ENCODE data around the gene GCNT3.

Gene GCNT3, protein sequence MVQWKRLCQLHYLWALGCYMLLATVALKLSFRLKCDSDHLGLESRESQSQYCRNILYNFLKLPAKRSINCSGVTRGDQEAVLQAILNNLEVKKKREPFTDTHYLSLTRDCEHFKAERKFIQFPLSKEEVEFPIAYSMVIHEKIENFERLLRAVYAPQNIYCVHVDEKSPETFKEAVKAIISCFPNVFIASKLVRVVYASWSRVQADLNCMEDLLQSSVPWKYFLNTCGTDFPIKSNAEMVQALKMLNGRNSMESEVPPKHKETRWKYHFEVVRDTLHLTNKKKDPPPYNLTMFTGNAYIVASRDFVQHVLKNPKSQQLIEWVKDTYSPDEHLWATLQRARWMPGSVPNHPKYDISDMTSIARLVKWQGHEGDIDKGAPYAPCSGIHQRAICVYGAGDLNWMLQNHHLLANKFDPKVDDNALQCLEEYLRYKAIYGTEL

DNA sequence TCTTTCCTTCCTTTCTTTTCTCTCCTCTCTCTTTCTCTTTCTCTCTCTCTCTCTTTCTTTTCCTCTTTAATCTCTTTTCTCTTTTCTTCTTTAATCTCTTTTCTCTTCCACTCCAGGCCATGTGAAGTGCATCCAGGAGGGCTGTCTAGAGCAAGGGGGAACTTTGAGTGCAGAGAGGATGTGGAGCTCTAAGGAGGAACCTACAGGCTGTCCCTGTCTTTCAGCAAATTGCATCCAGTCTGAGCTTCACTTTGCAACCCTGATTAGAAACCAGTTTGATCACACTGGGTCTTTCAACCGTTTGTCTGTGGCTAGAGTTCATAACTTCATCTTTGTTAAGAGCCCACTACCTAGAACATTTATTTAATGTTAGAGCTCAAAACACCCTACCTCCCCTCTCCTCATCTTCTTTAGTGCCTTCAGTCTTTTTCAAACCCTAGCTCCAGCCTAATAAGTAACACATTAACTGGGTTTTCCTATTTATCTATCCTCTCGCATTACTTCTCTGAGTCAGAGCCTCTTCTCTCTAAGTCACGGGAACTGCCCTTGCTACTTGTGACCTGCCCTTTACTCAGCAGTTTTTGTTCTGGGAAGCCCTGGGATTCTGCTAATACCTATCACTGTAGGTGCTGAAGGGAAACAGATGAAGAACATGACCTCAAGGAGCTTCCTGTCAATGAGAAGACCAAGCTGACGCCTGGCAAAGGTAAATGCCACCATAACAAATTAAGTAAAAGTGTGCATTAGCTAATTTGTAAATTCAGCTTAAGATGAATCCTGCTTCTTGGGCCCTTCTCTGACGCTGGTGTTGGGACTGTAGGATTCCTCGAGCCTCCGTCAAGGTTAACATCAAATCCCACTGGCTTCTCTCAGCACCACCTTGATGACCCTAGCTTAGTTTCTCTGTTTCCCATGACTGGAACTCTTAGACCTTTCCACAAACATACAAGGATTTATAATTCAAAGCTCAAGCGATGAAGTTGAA lies at the start of gene GCNT3:
Gene GCNT3, plus strand, starts transcription at position 508 of the 985 bp plus-strand sequence. CDS start 6,456 bp downstream, outside the sequence.
- Histone ChIP-seq H3K27me3 (ENCODE audit: low read depth) (peaks cover 5% of the 10 kb centered on the region; the same call in 1 of the 2 replicates), H3K36me3 (replicated peaks) (no peaks in the 10 kb centered on the region), H3K4me3 (no peak within 1 kb of the TSS), H3K4me1 (no peaks in the 10 kb centered on the region), H3K9me3 (no peaks in the 10 kb centered on the region)
- no peak for DNase-seq (ENCODE audit: low spot score in 2 of 2)
- in situ Hi-C loops (cut with MboI; ENCODE audit: low sequenced_read_pairs) = no loop called here

DNA sequence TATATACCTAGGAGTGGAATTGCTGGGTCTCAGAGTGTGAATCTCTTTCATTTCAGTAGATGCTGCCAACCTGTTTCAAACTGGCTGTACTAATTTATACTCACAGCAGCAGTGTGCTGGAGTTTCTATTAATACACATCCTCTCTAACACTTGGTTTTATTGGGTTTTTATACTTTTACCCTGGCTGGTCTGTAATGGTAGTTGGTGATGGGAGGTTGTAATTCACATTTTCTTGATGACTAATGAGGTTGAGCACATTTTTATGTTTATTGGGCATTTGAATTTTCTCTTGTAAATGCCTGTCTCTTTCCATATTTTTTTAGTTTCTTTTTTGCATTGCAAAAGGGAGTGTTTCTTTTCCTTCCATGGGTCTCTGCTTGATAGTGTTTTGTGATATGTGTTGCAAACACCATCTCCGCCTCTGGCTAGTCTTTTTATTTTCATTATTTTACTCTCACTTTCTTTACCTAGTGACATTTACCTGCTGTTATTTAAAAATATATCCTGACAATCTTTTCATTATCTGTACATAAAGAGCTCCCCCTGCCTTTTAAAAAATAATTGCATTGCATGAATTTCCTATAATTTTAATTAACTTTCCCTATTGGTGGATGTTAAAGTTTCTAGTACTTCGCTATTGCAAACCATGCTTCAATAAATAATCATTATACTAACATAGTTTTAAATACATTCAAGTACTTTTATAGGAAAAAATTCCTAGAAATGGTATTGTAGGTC lies 49.0 kb upstream of the GCNT3 start:
- in situ Hi-C loops (cut with MboI; ENCODE audit: low sequenced_read_pairs) = no loop called here
- Histone ChIP-seq H3K4me1 (no peaks in the 10 kb centered on the region), H3K4me3 (no peak overlapping the region), H3K9me3 (peaks cover 9% of the 10 kb centered on the region), H3K36me3 (replicated peaks) (no peaks in the 10 kb centered on the region), H3K27me3 (ENCODE audit: low read depth) (no peaks in the 10 kb centered on the region)
- no peak for DNase-seq (ENCODE audit: low spot score in 2 of 2)

DNA sequence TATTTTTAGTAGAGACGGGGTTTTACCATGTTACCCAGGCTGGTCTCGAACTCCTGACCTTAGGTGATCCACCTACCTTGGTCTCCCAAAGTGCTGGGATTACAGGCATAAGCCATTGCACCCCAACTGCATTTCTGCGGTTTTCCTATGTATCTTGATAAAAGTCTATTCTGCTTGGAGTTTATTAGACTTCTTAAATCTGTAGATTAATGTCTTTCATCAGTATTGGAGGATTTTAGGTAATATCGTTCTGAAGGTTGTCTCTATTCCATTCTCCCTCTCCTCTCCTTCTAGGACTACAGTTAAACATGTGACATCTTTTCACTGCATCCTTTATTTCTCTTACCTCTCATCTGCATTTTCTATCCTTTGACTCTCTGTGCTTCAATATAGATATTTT lies 46.3 kb upstream of the GCNT3 start:
- Histone ChIP-seq H3K4me3 (no peak overlapping the region), H3K9me3 (peaks cover 9% of the 10 kb centered on the region), H3K4me1 (no peaks in the 10 kb centered on the region), H3K36me3 (replicated peaks) (no peaks in the 10 kb centered on the region), H3K27me3 (ENCODE audit: low read depth) (no peaks in the 10 kb centered on the region)
- in situ Hi-C loops (cut with MboI; ENCODE audit: low sequenced_read_pairs) = no loop called here
- DNase-seq (ENCODE audit: low spot score in 2 of 2) = no peak

DNA sequence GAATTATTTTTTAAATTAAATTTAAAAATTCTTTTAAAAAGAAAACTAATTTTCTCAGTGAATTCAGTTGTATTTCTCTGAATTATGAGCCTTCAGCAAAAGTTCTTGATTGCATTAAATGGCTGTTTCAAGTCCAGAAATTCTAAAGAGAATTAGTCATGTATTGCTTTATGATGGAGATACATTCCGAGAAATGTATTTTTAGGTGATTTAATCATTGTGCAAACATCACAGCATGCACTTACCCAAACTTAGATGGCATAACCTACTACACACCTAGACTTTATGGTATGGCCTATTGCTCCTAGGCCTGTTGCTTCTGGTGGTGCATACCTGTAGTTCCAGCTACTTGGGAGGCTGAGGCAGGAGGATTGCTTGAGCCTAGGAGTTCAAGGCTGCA lies 44.3 kb upstream of the GCNT3 start:
- no peaks in the 10 kb centered on the region for H3K4me1 ChIP-seq
- no peaks in the 10 kb centered on the region for H3K36me3 ChIP-seq (replicated peaks)
- DNase-seq (ENCODE audit: low spot score in 2 of 2) = no peak
- in situ Hi-C loops (cut with MboI; ENCODE audit: low sequenced_read_pairs) = no loop called here
- H3K27me3 ChIP-seq (ENCODE audit: low read depth) = no peaks in the 10 kb centered on the region
- H3K4me3 ChIP-seq = no peak overlapping the region
- peaks cover 9% of the 10 kb centered on the region for H3K9me3 ChIP-seq

DNA sequence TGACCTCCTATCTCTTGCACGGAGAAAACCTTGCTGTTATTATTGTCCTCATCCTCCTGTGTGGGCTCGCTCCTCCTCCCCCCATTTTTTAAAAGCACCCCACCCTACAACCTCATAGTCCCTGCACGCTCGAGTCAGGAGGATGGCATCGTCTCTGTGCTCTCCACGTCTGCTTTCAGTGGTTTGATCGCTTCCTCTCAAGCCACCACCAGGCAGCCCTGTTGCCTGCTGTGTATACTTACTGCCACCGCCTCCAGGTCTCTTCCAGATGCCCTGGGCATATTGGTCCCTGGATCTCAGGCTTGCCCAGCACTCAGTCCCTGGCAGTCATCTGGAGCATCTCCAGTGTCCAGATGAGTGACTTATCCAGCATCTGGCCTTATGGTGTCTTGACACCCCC lies 42.1 kb upstream of the GCNT3 start:
- H3K36me3 ChIP-seq (replicated peaks) = no peaks in the 10 kb centered on the region
- no peaks in the 10 kb centered on the region for H3K4me1 ChIP-seq
- H3K27me3 ChIP-seq (ENCODE audit: low read depth) = no peaks in the 10 kb centered on the region
- H3K9me3 ChIP-seq = peaks cover 9% of the 10 kb centered on the region
- in situ Hi-C loops (cut with MboI; ENCODE audit: low sequenced_read_pairs) = no loop called here
- DNase-seq (ENCODE audit: low spot score in 2 of 2) = no peak
- no peak overlapping the region for H3K4me3 ChIP-seq

DNA sequence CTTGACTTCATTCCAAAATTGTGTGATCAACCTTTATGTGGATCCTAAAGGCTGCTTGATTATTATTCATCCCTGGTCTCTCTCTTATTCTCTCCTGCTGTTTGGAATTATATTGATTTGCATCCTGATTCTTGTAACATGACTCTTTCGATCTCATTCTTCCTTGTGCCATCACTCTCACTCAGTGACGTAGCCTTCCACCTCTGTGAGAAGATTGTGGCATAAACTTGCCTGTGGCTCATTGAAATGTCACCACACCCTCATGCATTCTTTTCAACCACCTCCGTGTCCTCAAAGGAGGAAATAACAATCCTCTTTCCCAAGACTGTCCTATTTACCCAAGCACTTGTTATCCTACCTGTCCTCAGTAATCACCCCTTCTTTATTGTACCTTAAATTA lies 41.3 kb upstream of the GCNT3 start:
- H3K36me3 ChIP-seq (replicated peaks) = no peaks in the 10 kb centered on the region
- no peak for DNase-seq (ENCODE audit: low spot score in 2 of 2)
- no peaks in the 10 kb centered on the region for H3K27me3 ChIP-seq (ENCODE audit: low read depth)
- H3K9me3 ChIP-seq = peaks cover 5% of the 10 kb centered on the region
- H3K4me3 ChIP-seq = no peak overlapping the region
- no peaks in the 10 kb centered on the region for H3K4me1 ChIP-seq
- in situ Hi-C loops (cut with MboI; ENCODE audit: low sequenced_read_pairs) = no loop called here

DNA sequence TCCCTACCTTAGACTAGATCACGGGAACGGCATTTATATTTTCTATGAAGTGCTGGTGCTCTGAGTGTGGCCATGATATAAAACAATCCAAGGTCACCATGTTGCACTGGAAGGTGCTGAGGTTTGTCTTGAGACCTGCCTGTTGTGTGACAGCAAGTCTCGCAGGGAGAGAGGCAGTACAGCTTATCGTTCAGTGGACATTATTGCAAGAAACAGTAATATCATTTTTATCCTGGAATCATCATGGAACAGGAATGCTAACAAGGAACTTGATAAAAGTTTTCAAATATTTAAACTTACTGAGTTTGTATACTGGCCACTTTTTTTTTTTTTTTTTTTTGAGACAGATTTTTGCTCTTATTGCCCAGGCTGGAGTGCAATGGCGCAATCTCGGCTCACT lies 40.0 kb upstream of the GCNT3 start:
- no peak for DNase-seq (ENCODE audit: low spot score in 2 of 2)
- H3K9me3 ChIP-seq = no peaks in the 10 kb centered on the region
- no peaks in the 10 kb centered on the region for H3K27me3 ChIP-seq (ENCODE audit: low read depth)
- H3K4me1 ChIP-seq = no peaks in the 10 kb centered on the region
- H3K4me3 ChIP-seq = no peak overlapping the region
- in situ Hi-C loops (cut with MboI; ENCODE audit: low sequenced_read_pairs) = no loop called here
- no peaks in the 10 kb centered on the region for H3K36me3 ChIP-seq (replicated peaks)

DNA sequence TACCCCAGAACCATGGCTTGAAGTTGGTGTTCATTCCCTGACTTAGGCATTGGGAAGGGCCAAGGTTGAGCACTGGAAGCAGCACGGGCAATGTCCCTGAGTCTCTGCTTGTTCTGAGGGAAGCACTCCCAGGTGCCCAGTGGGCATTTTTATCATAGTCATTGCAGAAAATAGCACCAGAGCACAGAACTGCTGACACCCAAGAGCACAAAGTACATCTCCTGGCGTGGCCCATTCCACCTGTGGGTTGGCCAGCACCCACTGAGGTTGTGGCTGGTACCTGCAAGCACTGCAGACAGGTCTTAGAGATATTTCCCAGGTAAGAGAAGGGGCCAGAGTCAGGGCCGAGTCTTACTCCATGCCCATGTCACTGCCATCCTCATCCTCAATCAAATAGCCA lies 28.5 kb upstream of the GCNT3 start:
- H3K36me3 ChIP-seq (replicated peaks) = no peaks in the 10 kb centered on the region
- DNase-seq (ENCODE audit: low spot score in 2 of 2) = no peak
- H3K27me3 ChIP-seq (ENCODE audit: low read depth) = no peaks in the 10 kb centered on the region
- H3K9me3 ChIP-seq = no peaks in the 10 kb centered on the region
- in situ Hi-C loops (cut with MboI; ENCODE audit: low sequenced_read_pairs) = no loop called here
- no peaks in the 10 kb centered on the region for H3K4me1 ChIP-seq
- no peak overlapping the region for H3K4me3 ChIP-seq

DNA sequence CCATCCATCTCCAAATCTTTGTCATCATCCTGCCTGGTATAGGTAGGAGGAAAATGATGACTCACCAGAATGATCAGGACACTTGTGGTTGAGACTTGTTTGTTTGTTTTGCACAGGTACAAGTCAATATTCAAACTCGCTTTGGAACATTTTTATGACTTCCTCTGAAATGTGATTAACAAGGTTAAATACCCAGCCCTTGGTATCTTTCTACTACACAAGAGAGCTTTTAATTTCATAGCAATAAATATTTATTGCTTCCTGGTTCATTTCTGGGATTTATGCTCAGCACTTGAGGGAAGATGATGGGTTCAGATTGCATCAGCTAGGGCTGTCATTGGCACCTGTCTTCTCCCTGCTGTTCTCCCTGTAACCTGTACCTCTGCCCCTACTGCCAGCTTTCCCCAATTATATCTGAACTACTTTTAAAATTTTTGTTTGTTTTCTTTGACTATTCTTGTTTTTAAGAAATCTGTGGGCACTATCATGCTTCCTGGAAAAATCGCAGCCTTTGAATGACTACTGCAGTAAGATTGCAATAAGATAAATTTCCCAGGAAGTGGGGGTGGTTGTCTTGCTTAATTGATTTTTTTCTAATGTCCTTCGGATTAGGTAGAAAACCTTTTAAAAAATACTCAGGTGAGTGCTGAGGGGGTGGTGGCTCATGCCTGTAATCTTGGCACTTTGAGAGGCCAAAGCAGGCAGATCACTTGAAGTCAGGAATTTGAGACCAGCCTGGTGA lies 24.3 kb upstream of the GCNT3 start:
- no peak for DNase-seq (ENCODE audit: low spot score in 2 of 2)
- H3K4me1 ChIP-seq = no peaks in the 10 kb centered on the region
- H3K9me3 ChIP-seq = no peaks in the 10 kb centered on the region
- in situ Hi-C loops (cut with MboI; ENCODE audit: low sequenced_read_pairs) = no loop called here
- H3K36me3 ChIP-seq (replicated peaks) = no peaks in the 10 kb centered on the region
- no peaks in the 10 kb centered on the region for H3K27me3 ChIP-seq (ENCODE audit: low read depth)
- no peak overlapping the region for H3K4me3 ChIP-seq

DNA sequence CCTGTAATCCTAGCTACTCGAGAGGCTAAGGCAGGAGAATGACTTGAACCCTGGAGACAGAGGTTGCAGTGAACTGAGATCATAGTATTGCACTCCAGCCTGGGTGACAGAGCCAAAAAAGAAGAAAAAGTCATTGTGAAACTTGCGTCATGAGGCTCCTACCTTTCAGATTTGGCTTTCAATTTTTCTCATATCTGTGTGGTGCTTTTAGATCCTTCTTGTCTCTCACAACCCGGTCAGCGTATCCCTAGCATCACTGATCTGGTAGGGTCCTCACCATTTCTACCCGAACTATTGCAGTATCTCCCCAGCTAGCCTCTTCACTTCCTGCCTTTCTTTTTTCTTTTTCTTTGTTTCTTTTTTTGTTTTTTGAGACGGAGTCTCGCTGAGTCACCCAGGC lies 21.6 kb upstream of the GCNT3 start:
- Histone ChIP-seq H3K4me3 (no peak overlapping the region), H3K36me3 (replicated peaks) (no peaks in the 10 kb centered on the region), H3K4me1 (no peaks in the 10 kb centered on the region), H3K9me3 (no peaks in the 10 kb centered on the region), H3K27me3 (ENCODE audit: low read depth) (no peaks in the 10 kb centered on the region)
- in situ Hi-C loops (cut with MboI; ENCODE audit: low sequenced_read_pairs) = no loop called here
- no peak for DNase-seq (ENCODE audit: low spot score in 2 of 2)

DNA sequence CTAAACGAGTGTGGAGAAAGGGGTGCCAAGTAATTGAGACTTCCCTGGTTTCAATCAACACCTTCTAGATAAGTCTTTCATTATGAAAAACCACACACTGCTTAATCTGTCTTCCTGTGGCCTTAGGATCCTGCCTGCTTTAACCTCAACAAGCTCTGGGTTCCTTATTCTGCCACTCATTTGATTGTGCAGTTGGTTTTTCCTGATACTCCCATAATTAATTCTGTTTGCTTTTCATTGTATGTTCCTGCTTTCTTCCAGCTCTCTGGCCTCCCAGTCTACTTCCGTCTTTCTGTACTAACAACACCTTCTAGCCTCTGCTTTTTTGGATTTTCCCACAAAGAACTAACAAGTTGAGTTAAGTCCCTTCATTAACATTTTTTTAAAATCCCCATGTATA lies 20.2 kb upstream of the GCNT3 start:
- H3K4me1 ChIP-seq = no peaks in the 10 kb centered on the region
- H3K36me3 ChIP-seq (replicated peaks) = no peaks in the 10 kb centered on the region
- H3K9me3 ChIP-seq = no peaks in the 10 kb centered on the region
- DNase-seq (ENCODE audit: low spot score in 2 of 2) = no peak
- H3K27me3 ChIP-seq (ENCODE audit: low read depth) = no peaks in the 10 kb centered on the region
- H3K4me3 ChIP-seq = no peak overlapping the region
- in situ Hi-C loops (cut with MboI; ENCODE audit: low sequenced_read_pairs) = no loop called here

DNA sequence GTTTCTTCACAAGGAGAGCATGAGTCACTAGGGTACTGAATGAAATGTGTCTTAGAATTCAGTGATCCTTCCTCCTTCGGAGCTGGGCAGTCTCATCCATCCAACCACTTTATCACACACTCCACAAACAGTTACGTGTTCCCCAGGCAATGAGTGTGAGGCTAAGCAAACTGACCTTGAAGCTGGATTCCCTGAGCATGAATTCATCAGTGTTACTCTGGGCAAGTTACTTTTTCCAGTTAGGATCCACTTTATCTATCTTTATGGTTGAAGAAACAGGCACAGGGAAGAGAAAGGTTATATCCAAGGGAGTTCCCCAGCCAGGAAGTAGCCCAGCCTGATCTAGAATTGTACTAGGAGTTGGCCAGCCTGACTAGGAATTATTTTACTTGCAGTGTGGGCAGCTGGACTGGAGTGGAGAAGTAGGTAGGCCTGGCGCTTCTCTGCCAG lies 17.1 kb upstream of the GCNT3 start:
- Histone ChIP-seq H3K4me3 (no peak overlapping the region), H3K36me3 (replicated peaks) (no peaks in the 10 kb centered on the region), H3K4me1 (no peaks in the 10 kb centered on the region), H3K9me3 (no peaks in the 10 kb centered on the region), H3K27me3 (ENCODE audit: low read depth) (no peaks in the 10 kb centered on the region)
- no peak for DNase-seq (ENCODE audit: low spot score in 2 of 2)
- in situ Hi-C loops (cut with MboI; ENCODE audit: low sequenced_read_pairs) = no loop called here

DNA sequence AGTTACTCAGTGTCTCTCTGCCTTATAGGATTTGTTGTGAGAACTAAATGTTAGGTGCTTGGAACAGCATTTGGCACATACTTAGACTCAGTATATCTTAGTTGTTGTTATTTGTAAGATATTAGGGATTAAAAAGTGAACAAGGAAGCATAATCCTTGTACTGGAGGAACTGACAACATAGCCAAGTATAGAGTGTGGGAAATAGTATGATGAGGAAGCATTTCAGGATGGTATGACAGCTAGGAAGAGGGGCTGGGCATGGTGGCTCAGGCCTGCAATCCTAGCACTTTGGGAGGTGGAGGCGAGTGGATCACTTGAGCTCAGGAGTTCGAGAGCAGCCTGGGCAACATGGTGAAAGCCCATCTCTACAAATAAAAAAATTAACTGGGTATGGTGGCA lies 16.6 kb upstream of the GCNT3 start:
- Histone ChIP-seq H3K9me3 (no peaks in the 10 kb centered on the region), H3K4me1 (no peaks in the 10 kb centered on the region), H3K27me3 (ENCODE audit: low read depth) (no peaks in the 10 kb centered on the region), H3K36me3 (replicated peaks) (no peaks in the 10 kb centered on the region), H3K4me3 (no peak overlapping the region)
- no peak for DNase-seq (ENCODE audit: low spot score in 2 of 2)
- in situ Hi-C loops (cut with MboI; ENCODE audit: low sequenced_read_pairs) = no loop called here
